ENCODE data around the gene IGDCC3. TPM values are rescaled to one million over a fixed set of nuclear protein-coding genes. Genes with fewer than 3 reads are reported as not detected.

IGDCC3 gene
- total RNA-seq, 1 donor from 2014 or later: not detected

- no peak for DNase-seq (ENCODE audit: low read depth in 2 of 2)
These were observed 84.8 kb downstream of the IGDCC3 start for GRCh38 chr15:65292938-65293518.

DNA sequence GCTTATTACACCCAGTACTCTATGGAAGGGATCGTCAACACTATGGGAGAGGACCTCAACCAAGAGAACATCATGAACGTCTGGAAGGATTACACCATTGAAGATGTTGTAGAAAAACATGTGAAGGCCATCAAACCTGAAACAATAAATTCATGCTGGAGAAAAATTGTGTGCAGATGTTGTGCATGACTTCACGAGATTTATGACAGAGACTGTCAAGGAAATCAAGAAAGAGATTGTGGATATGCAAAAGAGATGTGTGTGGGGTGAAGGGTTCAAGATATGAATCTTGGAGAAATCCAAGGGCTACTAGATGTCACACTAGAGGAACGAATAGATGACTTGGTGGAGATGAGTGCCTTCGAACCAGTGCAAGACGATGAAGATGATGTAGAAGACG, 87.6 kb downstream of the IGDCC3 start:
- DNase-seq (ENCODE audit: low read depth in 2 of 2): no peak

- DNase-seq (ENCODE audit: low read depth in 2 of 2): no peak
These were observed 88.4 kb downstream of the IGDCC3 start for GRCh38 chr15:65289261-65289854.

DNA sequence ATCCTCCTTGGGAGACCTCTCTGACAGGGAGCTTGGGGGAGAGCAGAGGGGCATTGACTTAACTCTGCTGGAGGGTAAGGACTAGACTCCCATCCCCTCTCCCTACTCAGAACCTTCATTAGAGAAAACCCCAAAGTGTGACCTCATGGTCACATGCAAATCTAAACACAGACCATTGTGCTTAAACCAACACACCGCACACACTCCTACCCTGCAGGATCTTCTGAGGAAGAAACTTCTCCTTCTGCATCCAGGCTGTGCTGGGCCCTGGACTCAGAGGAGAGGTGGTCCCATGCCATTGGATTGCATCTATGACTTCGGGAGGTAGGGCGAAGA, 90.3 kb downstream of the IGDCC3 start:
- peak in 1 of 2 donors; percentile 9 for DNase-seq (ENCODE audit: low read depth in 2 of 2)

GRCh38 chr15:65286704-65287519, 90.9 kb downstream of the IGDCC3 start, which contains the start of gene PARP16:
PARP16 (minus strand) TSS chr15:65286883; CDS start chr15:65286426, 457 bp downstream.
- peak; percentile 79 to 92 for DNase-seq (ENCODE audit: low read depth in 2 of 2)

DNA sequence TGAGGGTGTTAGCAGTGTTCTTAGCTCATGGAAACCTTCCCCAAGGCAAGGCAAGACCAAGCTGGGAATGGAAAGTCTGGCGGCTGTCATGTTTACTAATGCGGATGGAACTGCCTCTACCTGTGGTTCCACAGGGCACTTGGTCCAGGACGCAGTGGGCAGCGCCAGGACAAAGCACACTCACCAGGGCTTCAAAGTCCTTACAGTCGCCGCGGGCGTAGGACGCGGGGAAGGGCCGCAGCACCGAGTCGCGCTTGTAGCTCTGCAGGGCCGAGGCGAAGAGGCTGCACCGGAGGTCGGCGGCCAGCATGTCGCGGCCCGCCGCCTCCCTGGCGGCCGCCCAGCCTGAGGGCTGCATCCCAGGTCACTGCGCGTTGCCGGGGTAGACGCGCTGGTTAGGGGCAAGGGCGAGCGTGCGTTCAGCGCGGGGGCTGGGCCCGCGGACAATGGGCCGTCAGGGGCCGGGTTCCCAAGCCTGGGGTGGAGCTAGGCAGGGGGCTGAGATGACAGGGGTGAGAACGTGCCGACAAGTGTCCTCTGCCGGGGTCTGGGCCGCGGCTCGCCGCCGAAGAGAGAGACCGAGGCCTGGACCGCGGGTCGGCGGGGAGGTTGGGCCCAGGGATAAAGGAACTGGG, 91.6 kb downstream of the IGDCC3 start:
- peak; percentile 30 to 46 for DNase-seq (ENCODE audit: low read depth in 2 of 2)

GRCh38 chr15:65285291-65286068, 92.3 kb downstream of the IGDCC3 start:
- DNase-seq (ENCODE audit: low read depth in 2 of 2): no peak

GRCh38 chr15:65278480-65278879, 99.3 kb downstream of the IGDCC3 start:
- DNase-seq (ENCODE audit: low read depth in 2 of 2): no peak

Other genes with a start within 250 kb of the IGDCC3 start
- gene PDCD7, start 244.2 kb downstream of the IGDCC3 start, total RNA-seq: 8.3 and 11.3 TPM in 2 replicates
- gene CLPX, start 192.7 kb downstream of the IGDCC3 start, total RNA-seq: 24.2 and 31.7 TPM in 2 replicates
- gene CILP, start 166.5 kb downstream of the IGDCC3 start, total RNA-seq: not detected in 2 replicates
- gene PARP16, start 91.1 kb downstream of the IGDCC3 start, total RNA-seq: 1.7 and 2.2 TPM in 2 replicates
- not detected in 2 replicates for gene RNU5A-1, start 82.0 kb downstream of the IGDCC3 start, total RNA-seq
- gene RNU5B-1, start 73.3 kb downstream of the IGDCC3 start, total RNA-seq: not detected in 2 replicates
- gene IGDCC4, start 44.9 kb upstream of the IGDCC3 start, total RNA-seq: under 0.01 and 0.22 TPM in 2 replicates
- gene DPP8, start 139.7 kb upstream of the IGDCC3 start, total RNA-seq: 40.3 and 54.6 TPM in 2 replicates
- gene HACD3, start 152.5 kb upstream of the IGDCC3 start, total RNA-seq: 83.0 and 87.5 TPM in 2 replicates
- gene INTS14, start 233.1 kb upstream of the IGDCC3 start, total RNA-seq: 24.6 and 29.2 TPM in 2 replicates
- 12.7 and 23.8 TPM in 2 replicates for gene SLC24A1, start 243.9 kb upstream of the IGDCC3 start, total RNA-seq

All from lung microvascular endothelial cell (primary cell).